Effector memory CD4-positive, alpha-beta T cell (primary cell): Measurements from ENCODE around the gene PLAAT2.
"Not testable (repeated sequence)": the region's sequence is repeated elsewhere in the genome, so short reads cannot be mapped to it uniquely, and the experiment has no call there.

ENCODE experiments used
- DNase-seq, 3 donors: peaks; one replicate each; pipeline ENCODE4 v3.0.0-alpha.2; 2020
- H3K27ac ChIP-seq: 2 replicates; pipeline ENCODE4 v1.7.0; 2013; ENCODE audit warnings: mild to moderate bottlenecking, low read length, moderate library complexity; ENCODE audit not compliant: insufficient read depth, poor library complexity, severe bottlenecking
- H3K27me3 ChIP-seq: replicated peaks from 2 replicates; pipeline ENCODE4 v1.7.0; 2013; ENCODE audit warnings: mild to moderate bottlenecking, low read length; ENCODE audit not compliant: insufficient read depth, control insufficient read depth, poor library complexity, severe bottlenecking
- H3K36me3 ChIP-seq: 2 replicates; pipeline ENCODE4 v1.7.0; 2013; ENCODE audit warnings: mild to moderate bottlenecking, low read length, moderate library complexity; ENCODE audit not compliant: control insufficient read depth, insufficient read depth
- H3K4me1 ChIP-seq: 2 replicates; pipeline ENCODE4 v1.7.0; 2013; ENCODE audit warnings: low read length, mild to moderate bottlenecking; ENCODE audit not compliant: control insufficient read depth, insufficient read depth, poor library complexity, severe bottlenecking
- H3K4me3 ChIP-seq: 2 replicates; pipeline ENCODE4 v1.7.0; 2013; ENCODE audit warnings: low read length, low read depth, mild to moderate bottlenecking; ENCODE audit not compliant: insufficient read depth, poor library complexity, severe bottlenecking
- H3K9me3 ChIP-seq: 2 replicates; pipeline ENCODE4 v1.7.0; 2013; ENCODE audit warnings: mild to moderate bottlenecking, low read length, moderate library complexity; ENCODE audit not compliant: control insufficient read depth
- total RNA-seq, 3 donors: gene quantifications; one replicate each; lab custom pipeline; 2026; lab: John Stamatoyannopoulos, UW

The PLAAT2 gene
- 0 to 0.35 (median 0.35) reads per million in 3 donors for total RNA-seq

- DNase-seq, result no peak
- Histone ChIP-seq H3K27me3 (no peaks in the 10 kb centered on the region), H3K4me1 (peaks cover 23% of the 10 kb centered on the region), H3K36me3 (no peaks in the 10 kb centered on the region), H3K9me3 (no peaks in the 10 kb centered on the region), H3K4me3 (no peak within 1 kb of the TSS), H3K27ac (no peak within 1 kb of the TSS)
Measured at GRCh38 chr11:63563201-63564055, at the start of gene PLAAT2. PLAAT2 (minus strand) TSS chr11:63563379; CDS start chr11:63563324, 55 bp downstream.

DNA sequence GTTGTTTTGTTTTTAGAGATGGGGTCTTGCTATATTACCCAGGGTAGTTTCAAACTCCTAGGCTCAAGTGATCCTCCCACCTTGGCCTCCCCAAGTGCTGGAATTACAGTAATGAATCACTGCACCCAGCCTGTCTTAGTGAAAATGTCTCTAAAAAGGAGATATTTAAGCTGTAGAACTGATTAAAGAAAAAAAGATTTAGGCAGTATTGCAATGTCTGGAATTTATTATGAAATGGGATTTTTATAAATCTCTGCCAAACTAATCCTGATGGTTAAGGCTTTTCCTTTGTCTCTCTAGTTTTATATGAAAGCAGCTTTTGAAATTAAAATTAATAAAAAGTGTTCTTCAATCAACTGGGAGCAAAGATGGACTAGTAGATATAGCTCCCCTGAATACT, 49.0 kb upstream of the PLAAT2 start:
- Histone ChIP-seq H3K27me3 (no peaks in the 10 kb centered on the region), H3K4me3 (no peak overlapping the region), H3K9me3 (no peaks in the 10 kb centered on the region), H3K27ac (no peak overlapping the region), H3K4me1 (peaks cover 3% of the 10 kb centered on the region), H3K36me3 (no peaks in the 10 kb centered on the region)
- DNase-seq, result no peak

DNA sequence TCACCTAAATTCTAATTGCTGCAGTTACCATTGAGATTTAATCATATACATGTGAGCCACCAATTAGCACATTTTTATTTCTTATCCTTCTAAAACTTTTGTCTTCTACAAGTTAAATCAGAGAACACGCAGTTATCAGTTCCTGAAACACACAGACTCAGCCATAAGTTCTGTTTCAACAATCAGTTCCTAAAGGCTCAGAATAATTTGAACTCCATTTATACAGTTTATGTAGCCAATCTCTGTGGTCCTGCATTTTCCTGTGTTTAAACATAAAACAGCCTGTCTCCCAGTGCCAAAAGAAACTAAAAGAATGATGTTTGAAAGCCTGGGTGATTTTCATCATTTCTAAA, 48.2 kb upstream of the PLAAT2 start:
- no peak overlapping the region for H3K4me3 ChIP-seq
- H3K27me3 ChIP-seq, result no peaks in the 10 kb centered on the region
- H3K4me1 ChIP-seq, result peaks cover 3% of the 10 kb centered on the region
- no peaks in the 10 kb centered on the region for H3K36me3 ChIP-seq
- H3K9me3 ChIP-seq, result no peaks in the 10 kb centered on the region
- no peak for DNase-seq
- H3K27ac ChIP-seq, result no peak overlapping the region

- DNase-seq, result no peak
- Histone ChIP-seq H3K4me1 (peaks cover 3% of the 10 kb centered on the region), H3K4me3 (no peak overlapping the region), H3K27me3 (no peaks in the 10 kb centered on the region), H3K36me3 (no peaks in the 10 kb centered on the region), H3K9me3 (no peaks in the 10 kb centered on the region), H3K27ac (no peak overlapping the region)
Measured at GRCh38 chr11:63610604-63611394, 47.6 kb upstream of the PLAAT2 start.

GRCh38 chr11:63609971-63610580, 46.9 kb upstream of the PLAAT2 start:
- no peaks in the 10 kb centered on the region for H3K9me3 ChIP-seq
- no peaks in the 10 kb centered on the region for H3K27me3 ChIP-seq
- DNase-seq, result no peak
- no peaks in the 10 kb centered on the region for H3K36me3 ChIP-seq
- H3K27ac ChIP-seq, result no peak overlapping the region
- no peak overlapping the region for H3K4me3 ChIP-seq
- peaks cover 3% of the 10 kb centered on the region for H3K4me1 ChIP-seq

- Histone ChIP-seq H3K27ac (no peak overlapping the region), H3K4me3 (no peak overlapping the region), H3K9me3 (no peaks in the 10 kb centered on the region), H3K36me3 (no peaks in the 10 kb centered on the region), H3K4me1 (peaks cover 3% of the 10 kb centered on the region), H3K27me3 (no peaks in the 10 kb centered on the region)
- DNase-seq, result no peak
Measured at GRCh38 chr11:63609536-63609935, 46.4 kb upstream of the PLAAT2 start.

GRCh38 chr11:63608353-63609345, 45.5 kb upstream of the PLAAT2 start:
- Histone ChIP-seq H3K36me3 (no peaks in the 10 kb centered on the region), H3K27me3 (no peaks in the 10 kb centered on the region), H3K9me3 (no peaks in the 10 kb centered on the region), H3K4me1 (peaks cover 3% of the 10 kb centered on the region), H3K4me3 (no peak overlapping the region), H3K27ac (no peak overlapping the region)
- DNase-seq, result no peak

DNA sequence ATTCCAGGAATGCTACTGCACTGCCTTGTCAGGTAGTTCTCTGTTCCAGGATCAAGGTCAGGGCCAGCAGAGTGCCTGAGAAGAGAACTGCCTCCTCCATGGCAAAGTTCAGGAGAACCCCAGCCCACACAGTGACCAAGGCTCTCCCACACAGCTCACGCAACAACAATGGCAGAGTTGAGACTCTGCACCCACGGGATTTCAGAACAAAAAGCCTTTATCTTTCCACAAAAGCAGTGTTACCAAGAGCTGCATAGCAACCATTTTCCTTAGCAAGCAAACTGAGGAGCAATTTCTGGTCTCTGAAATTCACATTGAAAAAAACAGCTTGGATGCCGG, 40.0 kb upstream of the PLAAT2 start:
- Histone ChIP-seq H3K4me1 (no peaks in the 10 kb centered on the region), H3K36me3 (no peaks in the 10 kb centered on the region), H3K4me3 (no peak overlapping the region), H3K27ac (no peak overlapping the region), H3K9me3 (no peaks in the 10 kb centered on the region), H3K27me3 (no peaks in the 10 kb centered on the region)
- no peak for DNase-seq

GRCh38 chr11:63602290-63603179, 39.4 kb upstream of the PLAAT2 start:
- not testable (repeated sequence) for H3K27me3 ChIP-seq, H3K4me3 ChIP-seq, DNase-seq, H3K9me3 ChIP-seq, H3K27ac ChIP-seq, H3K4me1 ChIP-seq, H3K36me3 ChIP-seq
